GM10847 (cell line): ENCODE data around the gene CYBB.

Experiments used
- POLR2A ChIP-seq: IDR thresholded peaks from 2 replicates; pipeline ENCODE4 v1.6.1; 2011; ENCODE audit not compliant: insufficient read length; ENCODE audit errors: extremely low read depth

Gene CYBB

GRCh38 chrX:37817579-37817978 is 37.7 kb downstream of the CYBB start:
- no peak for TF ChIP-seq POLR2A

GRCh38 chrX:37818031-37818430 is 38.2 kb downstream of the CYBB start:
- no peak for TF ChIP-seq POLR2A

- TF ChIP-seq POLR2A = no peak
Measured at GRCh38 chrX:37820646-37821045, 40.8 kb downstream of the CYBB start.

- TF ChIP-seq POLR2A = no peak
Measured at GRCh38 chrX:37824491-37825214, 44.8 kb downstream of the CYBB start.

- TF ChIP-seq POLR2A = no peak
Measured at GRCh38 chrX:37825215-37825842, 45.5 kb downstream of the CYBB start.

- no peak for TF ChIP-seq POLR2A
Measured at GRCh38 chrX:37829721-37830120, 49.9 kb downstream of the CYBB start.

- TF ChIP-seq POLR2A = no peak
Measured at GRCh38 chrX:37830371-37830770, 50.5 kb downstream of the CYBB start.

GRCh38 chrX:37834937-37835336 is 55.1 kb downstream of the CYBB start:
- no peak for TF ChIP-seq POLR2A

GRCh38 chrX:37840931-37841330 is 61.1 kb downstream of the CYBB start:
- TF ChIP-seq POLR2A = no peak

- no peak for TF ChIP-seq POLR2A
Measured at GRCh38 chrX:37844622-37845021, 64.8 kb downstream of the CYBB start.

GRCh38 chrX:37846141-37846540 is 66.3 kb downstream of the CYBB start:
- no peak for TF ChIP-seq POLR2A

GRCh38 chrX:37846558-37846933 is 66.7 kb downstream of the CYBB start:
- TF ChIP-seq POLR2A = no peak

GRCh38 chrX:37846934-37847732 is 67.3 kb downstream of the CYBB start, which contains the start of gene DYNLT3:
Gene DYNLT3 (minus strand): TSS chrX:37847571. CDS start chrX:37847510, 61 bp downstream.
- TF ChIP-seq POLR2A = peak; percentile 24

- no peak for TF ChIP-seq POLR2A
Measured at GRCh38 chrX:37847733-37848197, 67.9 kb downstream of the CYBB start.

GRCh38 chrX:37854148-37854547 is 74.3 kb downstream of the CYBB start:
- TF ChIP-seq POLR2A = no peak

GRCh38 chrX:37854748-37855147 is 74.9 kb downstream of the CYBB start:
- no peak for TF ChIP-seq POLR2A
